Mesendoderm (in vitro differentiated cells): ENCODE data around the gene PGAM2. TPM values are rescaled to one million over a fixed set of nuclear protein-coding genes. Genes with fewer than 3 reads are reported as not detected.

Experiments used
- DNase-seq: peaks from one replicate; pipeline ENCODE4 v3.0.0; 2013
- H2AK5ac ChIP-seq: 2 replicates; pipeline ENCODE4 v1.6.1; 2013; ENCODE audit warnings: low read length, inconsistent platforms
- H2BK120ac ChIP-seq: 2 replicates; pipeline ENCODE4 v1.6.1; 2013; ENCODE audit warnings: low read depth, mild to moderate bottlenecking, low read length, moderate library complexity, mixed read lengths
- H2BK15ac ChIP-seq: replicated peaks from 2 replicates; pipeline ENCODE4 v1.6.1; 2013; ENCODE audit warnings: low read depth, mild to moderate bottlenecking, moderate library complexity
- H2BK5ac ChIP-seq: 2 replicates; pipeline ENCODE4 v1.6.1; 2013; ENCODE audit warnings: low read length, inconsistent platforms
- H3K18ac ChIP-seq: 2 replicates; pipeline ENCODE4 v1.6.1; 2013; ENCODE audit warnings: mild to moderate bottlenecking, low read length, mixed read lengths
- H3K23ac ChIP-seq: one replicate; pipeline ENCODE4 v1.6.1; 2013; ENCODE audit warnings: low read length
- H3K27ac ChIP-seq: 2 replicates; pipeline ENCODE4 v1.5.1; 2013; ENCODE audit warnings: low read depth, mild to moderate bottlenecking, inconsistent platforms, low read length, moderate library complexity
- H3K27me3 ChIP-seq: 2 replicates; pipeline ENCODE4 v1.6.1; 2013; ENCODE audit warnings: low read length, control low read depth, mild to moderate bottlenecking, inconsistent platforms; ENCODE audit not compliant: insufficient read depth, poor library complexity
- H3K36me3 ChIP-seq: 2 replicates; pipeline ENCODE4 v1.6.1; 2013; ENCODE audit warnings: low read length, inconsistent platforms; ENCODE audit not compliant: control insufficient read depth, insufficient read depth
- H3K4ac ChIP-seq: one replicate; pipeline ENCODE4 v1.6.1; 2013; ENCODE audit warnings: low read depth, mild to moderate bottlenecking, low read length, moderate library complexity
- H3K4me1 ChIP-seq: 2 replicates; pipeline ENCODE4 v1.6.1; 2013; ENCODE audit warnings: low read depth, low read length, inconsistent platforms; ENCODE audit not compliant: control insufficient read depth
- H3K4me2 ChIP-seq: 2 replicates; pipeline ENCODE4 v1.6.1; 2013; ENCODE audit warnings: low read length
- H3K4me3 ChIP-seq: 2 replicates; pipeline ENCODE4 v1.5.1; 2013; ENCODE audit warnings: mild to moderate bottlenecking, low read length
- H3K56ac ChIP-seq: one replicate; pipeline ENCODE4 v1.6.1; 2013; ENCODE audit warnings: low read length
- H3K79me1 ChIP-seq: 2 replicates; pipeline ENCODE4 v1.6.1; 2013; ENCODE audit warnings: low read length, inconsistent platforms
- H3K79me2 ChIP-seq: 2 replicates; pipeline ENCODE4 v1.6.1; 2013; ENCODE audit warnings: mild to moderate bottlenecking, low read length; ENCODE audit not compliant: control insufficient read depth, insufficient read depth
- H3K9ac ChIP-seq: 2 replicates; pipeline ENCODE4 v1.6.1; 2013; ENCODE audit warnings: low read length, inconsistent platforms
- H4K5ac ChIP-seq: one replicate; pipeline ENCODE4 v1.6.1; 2013; ENCODE audit warnings: low read length
- H4K8ac ChIP-seq: one replicate; pipeline ENCODE4 v1.6.1; 2013; ENCODE audit warnings: low read depth, mild to moderate bottlenecking, control low read depth, low read length, moderate library complexity
- WGBS: extraction: QIAGEN DNeasy Blood & Tissue Kit; methylation state at CpG from one replicate; pipeline ENCODE4 v1.1.7; 2013; ENCODE audit warnings: low lambda C conversion rate, missing lambda C conversion rate; ENCODE audit not compliant: insufficient coverage; ENCODE audit errors: extremely low coverage; 5-methylcytosine and 5-hydroxymethylcytosine counted together
- polyA plus RNA-seq, 2 experiments: library from polyadenylated mRNA; stranded (reverse); fragments of 200-250 nt; gene quantifications; one replicate each; pipeline ENCODE4 v1.2.3, GENCODE V29; 2013

The PGAM2 gene
- polyA plus RNA-seq (2013, experiment 1 of 2), result 1.1 TPM
- polyA plus RNA-seq (2013, experiment 2 of 2), result 0.95 TPM

DNA sequence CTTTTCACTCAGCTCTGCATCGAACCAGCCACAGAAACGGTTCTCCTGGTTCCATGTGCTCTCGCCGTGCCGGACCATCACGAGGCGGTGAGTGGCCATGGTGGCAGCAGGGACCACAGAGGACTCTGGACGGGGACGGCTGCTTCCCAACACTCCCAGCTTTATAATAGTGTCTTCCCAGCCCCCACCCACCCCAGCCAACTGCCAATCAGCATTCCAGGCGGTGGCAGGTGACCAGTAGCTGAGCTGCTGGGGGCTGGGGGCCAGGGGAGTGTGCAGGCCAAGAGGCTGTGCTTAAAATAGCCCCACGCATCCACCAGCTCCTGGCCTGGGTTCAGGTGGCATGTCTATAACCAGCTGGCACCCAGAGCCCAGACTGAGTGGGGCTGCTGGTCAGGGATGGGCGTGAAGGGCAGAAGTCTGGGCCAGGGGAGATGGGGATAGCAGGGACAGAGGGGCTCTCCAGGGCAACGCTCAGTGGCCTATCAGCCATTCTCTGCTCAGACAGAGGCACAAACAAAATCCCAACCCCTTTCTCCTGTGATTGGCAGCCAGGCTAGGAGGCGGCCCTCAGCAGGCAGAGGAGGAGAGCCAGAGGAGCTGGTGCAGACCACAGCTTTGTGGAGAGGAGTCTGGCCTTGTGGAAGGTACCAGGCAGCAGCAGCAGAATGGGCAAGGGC, at the start of gene PGAM2:
TSS of gene PGAM2 (minus strand) at position 137 of the 680 bp plus-strand sequence. CDS start at position 99, 38 bp downstream.
- Histone ChIP-seq H3K36me3 (peaks cover 3% of the 10 kb centered on the region), H2BK5ac (no peak within 1 kb of the TSS), H3K4me2 (no peak within 1 kb of the TSS), H3K18ac (no peak within 1 kb of the TSS), H3K9ac (no peak within 1 kb of the TSS), H3K23ac (no peak within 1 kb of the TSS), H4K5ac (no peak within 1 kb of the TSS), H2BK15ac (no peak within 1 kb of the TSS), H3K27ac (no peak within 1 kb of the TSS), H2AK5ac (no peak within 1 kb of the TSS), H3K4me1 (peaks cover 4% of the 10 kb centered on the region), H3K79me2 (no peaks in the 10 kb centered on the region), H3K56ac (peak within 1 kb of the TSS; percentile 56), H3K27me3 (no peaks in the 10 kb centered on the region), H4K8ac (no peak within 1 kb of the TSS), H2BK120ac (no peak within 1 kb of the TSS), H3K4me3 (no peak within 1 kb of the TSS), H3K4ac (no peak within 1 kb of the TSS), H3K79me1 (no peaks in the 10 kb centered on the region)
- WGBS, result no CpG with 5 or more reads among the region's 14 CpGs
- DNase-seq, result peak; percentile 68

DNA sequence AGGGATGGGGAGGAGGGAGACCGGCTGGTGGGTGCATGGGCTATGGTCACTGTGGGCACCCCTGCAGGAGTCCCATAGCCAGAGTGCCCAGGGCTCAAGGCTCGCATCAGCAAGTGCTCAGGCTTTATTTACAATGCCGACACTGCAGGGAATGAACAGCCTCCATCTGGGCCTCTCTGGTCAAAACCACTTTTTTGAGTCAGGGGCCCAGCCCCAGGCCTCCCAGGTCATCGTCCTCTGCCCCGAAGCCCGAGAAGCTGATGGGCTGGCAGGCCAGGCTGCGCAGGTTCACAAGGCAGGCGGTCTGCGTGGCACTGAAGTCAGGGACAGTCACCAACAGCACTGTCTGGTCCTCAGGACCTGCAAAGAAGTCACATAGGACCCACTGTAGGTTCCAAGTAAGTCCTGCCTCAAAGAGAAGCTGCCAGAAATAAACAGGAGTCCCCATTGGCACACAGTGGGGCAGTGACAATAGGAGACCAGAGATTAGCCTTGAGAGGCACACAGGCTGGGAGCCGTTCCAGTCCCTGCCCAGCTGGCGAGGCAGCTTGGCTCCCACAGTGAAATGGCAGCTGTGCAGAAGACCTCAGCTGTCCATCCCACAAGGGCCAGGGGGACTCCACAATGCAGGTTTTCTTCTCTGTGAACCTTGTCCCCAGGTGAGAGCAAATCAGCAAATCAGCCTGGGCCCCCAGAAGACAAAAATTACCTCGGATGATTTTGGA, 49.4 kb upstream of the PGAM2 start:
- no CpG with 5 or more reads among the region's 12 CpGs for WGBS
- H2BK120ac ChIP-seq, result no peak overlapping the region

GRCh38 chr7:44113764-44114354, 48.5 kb upstream of the PGAM2 start:
- no peak overlapping the region for H3K56ac ChIP-seq
- no peak overlapping the region for H3K27ac ChIP-seq
- no peaks in the 10 kb centered on the region for H3K4me1 ChIP-seq
- H3K18ac ChIP-seq, result no peak overlapping the region
- no peak overlapping the region for H4K5ac ChIP-seq
- no peak overlapping the region for H3K4me2 ChIP-seq
- no peak overlapping the region for H3K9ac ChIP-seq
- H2BK120ac ChIP-seq, result no peak overlapping the region
- H2BK5ac ChIP-seq, result no peak overlapping the region
- peaks cover 2% of the 10 kb centered on the region for H3K79me1 ChIP-seq
- no peak overlapping the region for H4K8ac ChIP-seq
- H3K36me3 ChIP-seq, result peaks cover 7% of the 10 kb centered on the region
- no peak overlapping the region for H3K23ac ChIP-seq
- H3K27me3 ChIP-seq, result no peaks in the 10 kb centered on the region
- DNase-seq, result no peak
- H3K79me2 ChIP-seq, result no peaks in the 10 kb centered on the region
- H3K4me3 ChIP-seq, result no peak overlapping the region
- no peak overlapping the region for H2AK5ac ChIP-seq
- no peak overlapping the region for H2BK15ac ChIP-seq
- WGBS, result no CpG with 5 or more reads among the region's 24 CpGs
- no peak overlapping the region for H3K4ac ChIP-seq

More for the DNA sequence above, 49.4 kb upstream of the PGAM2 start:
- no peaks in the 10 kb centered on the region for H3K4me1 ChIP-seq
- DNase-seq, result no peak
- H2AK5ac ChIP-seq, result no peak overlapping the region
- H3K23ac ChIP-seq, result no peak overlapping the region
- peaks cover 7% of the 10 kb centered on the region for H3K36me3 ChIP-seq
- no peak overlapping the region for H2BK5ac ChIP-seq
- H3K79me2 ChIP-seq, result peaks cover 5% of the 10 kb centered on the region
- peaks cover 10% of the 10 kb centered on the region for H3K79me1 ChIP-seq
- no peak overlapping the region for H3K9ac ChIP-seq
- no peak overlapping the region for H3K4ac ChIP-seq
- no peak overlapping the region for H3K18ac ChIP-seq
- no peak overlapping the region for H3K4me2 ChIP-seq
- no peak overlapping the region for H4K5ac ChIP-seq
- H2BK15ac ChIP-seq, result no peak overlapping the region
- no peak overlapping the region for H3K56ac ChIP-seq
- no peak overlapping the region for H4K8ac ChIP-seq
- H3K27ac ChIP-seq, result no peak overlapping the region
- no peak overlapping the region for H3K4me3 ChIP-seq
- H3K27me3 ChIP-seq, result no peaks in the 10 kb centered on the region

DNA sequence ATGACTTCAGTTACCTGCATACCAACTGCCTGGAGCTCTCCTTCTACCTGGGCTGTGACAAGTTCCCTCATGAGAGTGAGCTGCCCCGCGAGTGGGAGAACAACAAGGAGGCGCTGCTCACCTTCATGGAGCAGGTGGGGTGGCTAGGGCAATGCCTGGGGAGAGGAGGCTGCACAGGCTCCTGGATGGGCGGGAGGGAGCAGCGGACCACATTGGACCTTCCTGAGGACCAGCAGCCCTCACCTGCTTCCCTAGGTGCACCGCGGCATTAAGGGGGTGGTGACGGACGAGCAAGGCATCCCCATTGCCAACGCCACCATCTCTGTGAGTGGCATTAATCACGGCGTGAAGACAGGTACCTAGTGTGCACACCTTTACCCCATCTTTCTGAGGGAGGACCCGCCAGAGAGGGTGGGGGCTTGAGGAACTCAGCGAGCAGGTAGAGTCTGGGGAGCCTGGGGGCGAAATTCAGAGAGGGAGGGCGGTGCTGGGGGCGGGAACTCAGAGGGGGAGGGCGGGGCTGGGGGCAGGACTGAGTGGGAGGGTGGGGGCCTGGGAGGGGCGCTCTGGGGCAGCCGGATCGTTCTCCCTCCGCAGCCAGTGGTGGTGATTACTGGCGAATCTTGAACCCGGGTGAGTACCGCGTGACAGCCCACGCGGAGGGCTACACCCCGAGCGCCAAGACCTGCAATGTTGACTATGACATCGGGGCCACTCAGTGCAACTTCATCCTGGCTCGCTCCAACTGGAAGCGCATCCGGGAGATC, 47.8 kb upstream of the PGAM2 start:
- Histone ChIP-seq H3K18ac (no peak overlapping the region), H4K5ac (no peak overlapping the region), H3K9ac (no peak overlapping the region), H2AK5ac (no peak overlapping the region), H4K8ac (no peak overlapping the region), H3K23ac (no peak overlapping the region), H3K36me3 (peaks cover 7% of the 10 kb centered on the region), H2BK120ac (no peak overlapping the region), H3K4me2 (no peak overlapping the region), H3K27ac (no peak overlapping the region), H2BK5ac (no peak overlapping the region), H2BK15ac (no peak overlapping the region), H3K79me2 (no peaks in the 10 kb centered on the region), H3K4ac (no peak overlapping the region), H3K27me3 (no peaks in the 10 kb centered on the region), H3K56ac (no peak overlapping the region), H3K4me1 (no peaks in the 10 kb centered on the region), H3K4me3 (no peak overlapping the region), H3K79me1 (peaks cover 2% of the 10 kb centered on the region)
- WGBS, result no CpG with 5 or more reads among the region's 34 CpGs
- no peak for DNase-seq

DNA sequence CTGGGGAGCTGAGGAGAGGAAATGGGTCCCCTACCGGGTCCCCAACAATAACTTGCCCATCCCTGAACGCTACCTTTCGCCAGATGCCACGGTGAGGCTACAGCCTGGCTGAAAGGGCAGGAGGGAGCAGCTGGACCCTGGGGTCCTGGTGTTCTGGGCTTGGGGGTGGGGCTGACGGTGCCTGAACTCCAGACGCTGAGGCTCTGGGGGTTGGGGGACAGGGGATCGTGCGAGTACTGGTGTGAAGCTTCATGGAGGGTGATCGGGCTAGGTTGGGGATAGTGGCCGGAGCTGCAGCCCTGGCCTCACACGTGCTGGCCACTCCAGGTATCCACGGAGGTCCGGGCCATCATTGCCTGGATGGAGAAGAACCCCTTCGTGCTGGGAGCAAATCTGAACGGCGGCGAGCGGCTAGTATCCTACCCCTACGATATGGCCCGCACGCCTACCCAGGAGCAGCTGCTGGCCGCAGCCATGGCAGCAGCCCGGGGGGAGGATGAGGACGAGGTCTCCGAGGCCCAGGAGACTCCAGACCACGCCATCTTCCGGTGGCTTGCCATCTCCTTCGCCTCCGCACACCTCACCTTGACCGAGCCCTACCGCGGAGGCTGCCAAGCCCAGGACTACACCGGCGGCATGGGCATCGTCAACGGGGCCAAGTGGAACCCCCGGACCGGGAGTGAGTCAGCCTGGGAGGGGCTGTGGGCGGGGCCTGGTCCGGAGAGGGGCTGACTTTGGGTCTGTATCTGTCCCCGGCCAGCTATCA, 47.0 kb upstream of the PGAM2 start:
- Histone ChIP-seq H3K27ac (no peak overlapping the region), H3K18ac (no peak overlapping the region), H3K27me3 (no peaks in the 10 kb centered on the region), H4K8ac (no peak overlapping the region), H3K4me1 (no peaks in the 10 kb centered on the region), H3K79me1 (no peaks in the 10 kb centered on the region), H3K56ac (no peak overlapping the region), H3K4ac (no peak overlapping the region), H2BK5ac (no peak overlapping the region), H2BK120ac (no peak overlapping the region), H3K4me2 (no peak overlapping the region), H2BK15ac (no peak overlapping the region), H3K79me2 (no peaks in the 10 kb centered on the region), H4K5ac (no peak overlapping the region), H3K36me3 (peaks cover 7% of the 10 kb centered on the region), H2AK5ac (no peak overlapping the region), H3K23ac (no peak overlapping the region), H3K9ac (no peak overlapping the region), H3K4me3 (no peak overlapping the region)
- no peak for DNase-seq
- WGBS, result no CpG with 5 or more reads among the region's 41 CpGs
